H1 (cell line): Measurements from ENCODE around the gene NADSYN1. TPM values are rescaled to one million over a fixed set of nuclear protein-coding genes. Genes with fewer than 3 reads are reported as not detected.

Experiments
- CHD7 ChIP-seq: fragments of 300-600 bp; sonication (generic); IDR thresholded peaks from 2 replicates; pipeline ENCODE4 v1.7.1; 2012; ENCODE audit warnings: low read length, moderate library complexity, mild to moderate bottlenecking, inconsistent platforms; ENCODE audit not compliant: insufficient replicate concordance
- E2F6 ChIP-seq: IDR thresholded peaks from 2 replicates; pipeline ENCODE4 v1.6.1; 2012; ENCODE audit warnings: inconsistent platforms
- SIX5 ChIP-seq: IDR thresholded peaks from 2 replicates; pipeline ENCODE4 v1.6.1; 2011; ENCODE audit warnings: mild to moderate bottlenecking, low read depth, low read length
- polyA plus RNA-seq, 7 experiments: library from polyadenylated mRNA; depleted of rRNA in 3 of 7; stranded (reverse) in 5 of 7; unstranded in 2 of 7; fragments of >200 nt in 5 of 7; fragments of 200-250 nt in 2 of 7; gene quantifications; 1 replicate in 5 of 7; 2 replicates in 1 of 7; 4 replicates in 1 of 7; pipeline versions ENCODE4 v1.2.1 to v1.2.3, GENCODE V29; 2011 to 2013; ENCODE audit warnings: missing spikeins in 2 of 7, mixed read lengths in 2 of 7
- total RNA-seq: library from RNA; stranded (reverse); fragmentation: NEBNext Ultra II Directional; extraction: Animal tissue kit (Norgen Biotek cat#: 25700); gene quantifications from 2 replicates; pipeline ENCODE4 v1.2.1, GENCODE V29; 2021

Gene NADSYN1
- total and polyA plus RNA-seq, 2 of the 8 experiments (the other 6 are each of a cell fraction or from before 2014, with no cell fraction given) = 38.3 to 38.6 TPM

GRCh38 chr11:71472941-71473792, 20.2 kb downstream of the NADSYN1 start (continued):
- TF ChIP-seq CHD7 = no peak
- no peak for TF ChIP-seq SIX5
- TF ChIP-seq E2F6 = no peak
